Duodenal mucosa (tissue), 2 donors: ENCODE results near the gene SMIM28.
"Not testable (repeated sequence)": the region's sequence is repeated elsewhere in the genome, so short reads cannot be mapped to it uniquely, and the experiment has no call there.

Experiments
- H3K27ac ChIP-seq: one replicate; pipeline ENCODE4 v1.7.0; 2013; ENCODE audit warnings: low read depth, low read length
- H3K27me3 ChIP-seq, 2 donors: one replicate each; pipeline ENCODE4 v1.7.0; 2013; ENCODE audit warnings: low read length in 2 of 2, control low read depth in 1 of 2; ENCODE audit not compliant: insufficient read depth in 2 of 2, control insufficient read depth in 1 of 2
- H3K36me3 ChIP-seq, 2 donors: one replicate each; pipeline ENCODE4 v1.7.0; 2013; ENCODE audit warnings: low read length in 2 of 2, control low read depth in 1 of 2; ENCODE audit not compliant: insufficient read depth in 2 of 2, control insufficient read depth in 1 of 2
- H3K4me1 ChIP-seq, 2 donors: one replicate each; pipeline ENCODE4 v1.7.0; 2013; ENCODE audit warnings: low read length in 2 of 2, control low read depth in 1 of 2; ENCODE audit not compliant: insufficient read depth in 2 of 2, control insufficient read depth in 1 of 2
- H3K4me3 ChIP-seq, 2 donors: one replicate each; pipeline ENCODE4 v1.7.0; 2013; ENCODE audit warnings: low read length in 2 of 2, low read depth in 1 of 2
- H3K9ac ChIP-seq, 2 donors: one replicate each; pipeline ENCODE4 v1.7.0; 2013; ENCODE audit warnings: low read length in 2 of 2, low read depth in 1 of 2
- H3K9me3 ChIP-seq, 2 donors: one replicate each; pipeline ENCODE4 v1.7.0; 2013; ENCODE audit warnings: low read length in 2 of 2, control low read depth in 1 of 2; ENCODE audit not compliant: control insufficient read depth in 1 of 2

The SMIM28 gene

DNA sequence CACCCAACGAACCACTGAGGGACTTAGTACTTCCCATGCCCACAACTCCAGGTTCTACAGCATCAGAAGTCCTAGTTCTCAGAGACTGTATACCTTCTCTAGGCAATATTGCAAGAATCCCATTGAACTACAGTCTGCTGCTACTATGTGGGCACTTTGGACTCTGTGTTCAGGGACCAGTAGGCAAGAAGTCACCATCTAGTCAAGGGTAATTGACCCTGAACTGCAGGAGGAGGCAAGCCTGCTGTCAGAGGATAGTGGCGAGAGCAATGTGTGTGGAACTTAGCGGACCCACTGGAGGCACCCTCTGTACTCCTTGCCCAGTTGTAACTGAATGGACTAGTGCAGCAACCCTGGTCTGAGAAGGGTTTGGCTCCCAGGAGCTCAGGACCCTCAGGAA lies 42.1 kb downstream of the SMIM28 start:
- no peaks in the 10 kb centered on the region for H3K27me3 ChIP-seq

DNA sequence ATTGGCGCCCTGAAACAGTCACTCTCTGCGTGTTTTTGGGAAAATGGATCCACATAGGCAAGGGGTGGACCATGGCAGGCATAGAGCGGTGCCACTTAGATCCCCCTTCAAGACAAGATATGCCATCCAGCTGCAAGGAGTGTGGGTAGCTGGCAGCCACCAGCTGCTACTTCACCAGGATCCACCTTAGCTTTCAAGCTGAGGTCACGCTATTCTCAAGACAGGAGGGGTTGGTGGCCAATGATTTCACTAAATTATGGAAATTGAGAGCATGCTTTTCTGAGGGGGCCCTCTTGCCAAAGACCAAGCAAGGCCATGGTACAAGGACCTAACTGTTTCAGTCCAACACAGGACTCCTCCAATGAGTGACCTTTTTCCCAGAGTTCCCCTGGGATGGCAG lies 42.7 kb downstream of the SMIM28 start:
- Histone ChIP-seq H3K36me3 (peaks cover 9 to 49% of the 10 kb centered on the region in 2 donors), H3K4me3 (no peak overlapping the region), H3K9ac (no peak overlapping the region), H3K4me1 (no peaks in the 10 kb centered on the region), H3K27me3 (no peaks in the 10 kb centered on the region), H3K27ac (no peak overlapping the region), H3K9me3 (no peaks in the 10 kb centered on the region)

More for the DNA sequence above, 42.1 kb downstream of the SMIM28 start:
- Histone ChIP-seq H3K4me3 (no peak overlapping the region), H3K27ac (no peak overlapping the region), H3K36me3 (peaks cover 9 to 47% of the 10 kb centered on the region in 2 donors), H3K9me3 (no peaks in the 10 kb centered on the region), H3K9ac (no peak overlapping the region), H3K4me1 (no peaks in the 10 kb centered on the region)

DNA sequence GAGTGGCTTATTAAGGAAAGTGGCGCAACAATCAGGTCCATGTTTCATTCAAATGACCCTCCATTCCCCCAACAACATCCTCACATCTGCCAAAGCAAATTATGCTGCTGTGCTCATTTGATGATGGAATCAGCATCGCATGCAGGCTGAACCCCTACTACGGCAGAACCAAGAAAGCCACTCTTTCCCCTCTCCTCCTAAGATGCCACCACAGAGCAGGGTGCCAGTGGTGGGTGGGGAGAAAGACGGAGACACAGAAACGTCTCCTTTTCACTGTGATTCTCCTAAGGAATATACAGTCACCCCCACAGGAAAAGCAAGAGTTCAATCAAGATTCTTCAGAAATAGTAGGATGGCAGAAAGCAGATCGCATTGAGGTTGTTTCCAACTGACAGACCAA lies 43.4 kb downstream of the SMIM28 start:
- Histone ChIP-seq H3K4me1 (no peaks in the 10 kb centered on the region), H3K9me3 (no peaks in the 10 kb centered on the region), H3K4me3 (no peak overlapping the region), H3K27me3 (no peaks in the 10 kb centered on the region), H3K36me3 (peaks cover 11 to 52% of the 10 kb centered on the region in 2 donors), H3K9ac (no peak overlapping the region), H3K27ac (no peak overlapping the region)

DNA sequence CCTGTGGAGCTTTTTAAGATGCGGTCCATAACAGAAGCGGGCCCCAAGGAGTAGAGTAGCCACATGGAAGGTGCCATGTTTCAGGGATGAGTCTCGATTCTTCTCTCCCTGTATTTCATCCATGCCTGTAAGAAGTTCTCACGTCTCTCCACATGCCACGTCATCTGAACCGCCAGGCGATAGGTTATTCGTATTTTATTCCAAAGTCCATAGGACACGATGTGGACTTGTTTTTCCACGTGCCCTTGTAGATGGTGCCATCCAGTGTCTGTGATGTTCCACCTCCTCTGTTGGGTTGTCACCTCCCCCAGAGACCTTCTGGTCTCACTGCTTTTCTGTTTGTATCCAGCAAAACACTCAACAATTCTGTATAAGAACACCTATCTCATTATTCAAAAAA lies 43.9 kb downstream of the SMIM28 start:
- Histone ChIP-seq H3K9me3 (no peaks in the 10 kb centered on the region), H3K4me3 (no peak overlapping the region), H3K4me1 (no peaks in the 10 kb centered on the region), H3K27me3 (no peaks in the 10 kb centered on the region), H3K27ac (no peak overlapping the region), H3K9ac (no peak overlapping the region), H3K36me3 (peaks cover 16 to 57% of the 10 kb centered on the region in 2 donors)

DNA sequence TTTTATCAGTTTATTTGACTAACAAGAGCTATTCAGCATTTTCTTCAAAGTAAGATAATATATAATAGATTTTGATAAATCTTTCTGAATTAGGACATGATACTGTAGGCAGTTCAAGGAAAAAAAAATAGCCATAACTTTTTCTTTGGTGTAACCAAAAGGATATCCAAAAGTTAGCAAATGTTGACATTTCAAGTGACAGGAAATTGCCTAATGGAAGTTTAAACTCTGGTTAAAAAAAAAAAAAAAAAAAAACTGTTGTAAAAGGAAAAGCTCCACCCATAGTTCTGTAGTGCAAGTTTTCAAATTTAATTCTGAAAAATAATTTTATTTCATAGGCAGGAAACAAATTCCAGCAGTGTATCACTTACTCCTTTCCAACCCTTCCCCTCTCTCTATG lies 45.2 kb downstream of the SMIM28 start:
- no peak overlapping the region for H3K9ac ChIP-seq
- no peak overlapping the region for H3K27ac ChIP-seq
- peaks cover 18 to 66% of the 10 kb centered on the region in 2 donors for H3K36me3 ChIP-seq
- H3K4me1 ChIP-seq = no peaks in the 10 kb centered on the region
- no peak overlapping the region for H3K4me3 ChIP-seq
- H3K27me3 ChIP-seq = no peaks in the 10 kb centered on the region
- H3K9me3 ChIP-seq = no peaks in the 10 kb centered on the region

DNA sequence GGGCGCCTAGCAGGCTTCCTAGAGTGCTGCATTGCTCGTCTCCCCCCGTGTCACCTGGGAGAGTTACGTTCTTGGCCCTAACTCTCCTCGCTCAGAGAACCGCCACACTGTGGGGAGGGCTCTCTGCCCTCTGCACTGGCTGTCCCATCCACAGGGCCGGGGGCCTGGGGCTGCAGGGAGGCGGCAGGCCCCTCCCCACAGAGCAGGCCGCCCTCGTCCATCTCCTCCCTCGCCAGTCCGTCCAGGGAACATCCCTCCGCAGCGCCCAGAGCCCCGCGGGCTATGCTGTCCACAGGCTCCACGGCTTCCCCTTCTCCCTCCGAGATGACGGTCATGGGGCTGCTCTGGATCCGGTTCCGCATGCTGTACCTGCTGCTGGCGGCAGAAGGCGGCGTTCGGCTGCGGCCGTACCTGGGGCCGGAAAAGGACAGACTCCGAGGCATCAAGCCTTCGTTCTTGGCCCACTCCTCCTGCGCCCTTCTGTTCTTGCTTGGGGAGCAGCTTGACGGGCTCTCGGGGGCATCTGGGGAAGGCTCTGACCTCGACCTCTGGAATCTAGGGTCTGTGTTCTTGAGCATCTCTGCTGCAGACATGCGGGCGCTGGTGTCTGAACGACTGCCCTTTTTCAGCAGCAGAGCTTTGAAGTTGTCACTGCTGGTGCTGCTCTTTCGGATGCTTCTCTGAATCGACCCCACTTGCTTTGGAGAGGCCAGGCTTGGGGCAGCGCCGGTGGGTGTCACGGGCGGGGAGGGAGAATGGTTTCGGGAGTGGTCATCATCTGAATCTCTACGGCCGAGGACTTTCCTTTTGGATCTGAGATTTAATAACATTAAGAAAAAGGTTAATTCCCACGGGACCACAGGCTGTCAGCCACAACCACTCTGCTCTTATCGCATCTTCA lies 46.5 kb downstream of the SMIM28 start:
- Histone ChIP-seq H3K27ac (no peak overlapping the region), H3K9me3 (no peaks in the 10 kb centered on the region), H3K27me3 (no peaks in the 10 kb centered on the region), H3K36me3 (peaks cover 19 to 68% of the 10 kb centered on the region in 2 donors), H3K4me3 (no peak overlapping the region), H3K9ac (no peak overlapping the region), H3K4me1 (no peaks in the 10 kb centered on the region)

DNA sequence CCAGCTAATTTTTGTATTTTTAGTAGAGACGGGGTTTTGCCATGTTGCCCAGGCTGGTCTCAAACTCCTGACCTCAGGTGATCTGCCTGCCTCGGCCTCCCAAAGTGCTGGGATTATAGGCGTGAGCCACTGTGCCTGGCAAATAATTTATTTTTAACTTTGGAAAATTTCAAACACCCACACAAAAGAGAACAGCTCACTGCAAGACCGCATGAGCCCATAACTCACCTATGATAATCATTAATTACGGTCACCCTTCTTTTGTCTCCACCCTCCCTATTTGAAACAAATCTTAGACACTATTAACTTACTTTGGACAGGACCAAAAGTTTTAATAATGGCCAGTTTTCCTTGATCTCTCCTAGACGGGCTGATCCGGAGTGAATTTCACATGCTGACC lies 47.6 kb downstream of the SMIM28 start:
- H3K36me3 ChIP-seq = peaks cover 19 to 76% of the 10 kb centered on the region in 2 donors
- not testable (repeated sequence) for H3K27ac ChIP-seq, H3K4me1 ChIP-seq, H3K4me3 ChIP-seq, H3K27me3 ChIP-seq, H3K9me3 ChIP-seq, H3K9ac ChIP-seq

DNA sequence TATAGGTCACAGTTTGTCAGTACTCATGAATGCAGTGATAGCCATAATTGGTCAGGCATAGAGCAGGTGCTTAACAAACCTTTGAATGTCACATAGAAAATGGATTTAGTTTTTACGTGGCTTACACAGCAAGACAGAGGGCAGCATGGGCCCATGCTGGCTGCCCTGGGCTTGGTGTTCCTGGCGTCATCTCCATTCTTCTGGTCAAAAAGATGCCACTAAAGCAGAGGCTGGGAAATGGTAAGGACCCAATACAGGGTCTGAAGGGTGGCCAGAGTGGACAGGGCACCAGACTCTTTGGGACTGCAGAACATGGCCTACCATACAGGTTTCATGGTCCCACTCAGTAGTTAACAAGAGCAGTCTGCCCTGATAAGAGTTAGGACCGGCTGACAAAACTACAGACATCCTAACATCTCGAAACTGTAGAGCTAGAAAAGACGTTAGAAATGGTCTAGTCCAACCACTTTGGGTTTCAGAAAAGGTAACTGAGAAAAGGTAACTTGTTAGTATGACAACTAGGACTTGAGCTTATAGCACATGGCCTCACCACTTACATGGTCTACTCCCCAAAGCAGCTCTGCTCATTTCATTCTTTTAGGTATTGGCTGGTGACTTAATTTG lies 48.9 kb downstream of the SMIM28 start:
- H3K27ac ChIP-seq = no peak overlapping the region
- no peaks in the 10 kb centered on the region for H3K27me3 ChIP-seq
- peaks cover 0 to 4% of the 10 kb centered on the region in 2 donors for H3K4me1 ChIP-seq
- no peak overlapping the region for H3K9ac ChIP-seq
- H3K36me3 ChIP-seq = peaks cover 19 to 77% of the 10 kb centered on the region in 2 donors
- no peaks in the 10 kb centered on the region for H3K9me3 ChIP-seq
- H3K4me3 ChIP-seq = no peak overlapping the region

DNA sequence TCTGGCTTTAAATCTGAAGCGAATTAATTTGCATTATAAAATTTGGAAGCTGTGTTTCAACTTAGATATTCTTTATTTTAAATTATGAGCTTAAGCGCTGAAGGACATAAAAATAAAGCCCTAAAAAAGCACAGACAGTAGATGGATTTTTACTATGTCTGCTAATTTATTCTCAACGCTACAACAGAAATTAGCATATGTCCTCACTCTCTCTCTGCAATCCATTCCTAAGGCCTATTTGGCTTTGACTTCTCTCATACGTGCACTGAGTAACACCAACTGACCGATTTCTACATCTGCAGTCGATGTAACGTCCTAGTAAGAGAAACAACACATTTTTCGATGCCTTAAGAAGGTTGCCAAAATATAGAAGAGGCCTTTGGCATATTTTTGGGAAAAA lies 50.0 kb downstream of the SMIM28 start:
- H3K9me3 ChIP-seq = no peaks in the 10 kb centered on the region
- H3K27me3 ChIP-seq = no peaks in the 10 kb centered on the region
- H3K4me1 ChIP-seq = peaks cover 0 to 4% of the 10 kb centered on the region in 2 donors
- H3K36me3 ChIP-seq = peaks cover 23 to 81% of the 10 kb centered on the region in 2 donors
- H3K9ac ChIP-seq = no peak overlapping the region
- H3K4me3 ChIP-seq = no peak overlapping the region
- H3K27ac ChIP-seq = no peak overlapping the region

DNA sequence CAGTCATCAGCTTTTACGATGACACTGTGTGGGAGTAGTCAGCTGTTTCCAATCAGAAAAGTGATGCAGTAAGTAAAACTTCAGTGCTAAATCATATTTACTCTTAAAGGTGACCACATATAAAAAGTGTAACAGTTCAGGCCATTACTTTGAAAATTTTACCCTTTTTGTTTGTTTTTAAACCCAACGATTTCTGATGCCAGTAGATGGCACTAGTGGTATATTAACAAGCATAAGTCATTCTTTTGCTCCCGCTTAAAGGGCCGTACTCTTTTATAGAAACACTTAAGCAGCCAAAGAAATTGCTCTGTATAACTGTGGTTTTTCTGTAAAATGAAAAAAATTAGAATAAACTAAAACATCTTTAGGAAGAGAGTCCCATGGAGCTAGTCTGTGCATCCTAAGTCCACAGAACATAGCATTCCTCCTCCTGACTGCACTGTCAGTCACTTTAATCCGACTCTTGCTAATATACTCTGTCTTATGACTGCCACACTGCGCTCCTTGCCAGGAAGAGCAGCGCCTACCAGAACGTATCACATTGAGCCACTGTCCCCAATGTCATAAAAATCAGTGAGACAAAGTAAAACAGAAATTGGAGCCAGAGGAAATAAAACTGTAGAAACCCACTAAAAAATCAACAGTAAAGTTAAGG lies 51.4 kb downstream of the SMIM28 start:
- no peak overlapping the region for H3K4me3 ChIP-seq
- H3K36me3 ChIP-seq = peaks cover 25 to 84% of the 10 kb centered on the region in 2 donors
- no peaks in the 10 kb centered on the region for H3K27me3 ChIP-seq
- H3K4me1 ChIP-seq = peaks cover 0 to 4% of the 10 kb centered on the region in 2 donors
- H3K9ac ChIP-seq = no peak overlapping the region
- H3K27ac ChIP-seq = no peak overlapping the region
- H3K9me3 ChIP-seq = no peaks in the 10 kb centered on the region
